HG03066 (cell line): ENCODE data around the gene ALG3.

Experiments used
- ATAC-seq: cut with Tn5 transposase; IDR thresholded peaks from one replicate; pipeline ENCODE4 v1.9.1; 2021; ENCODE audit warnings: low read depth; ENCODE audit not compliant: unreplicated experiment

The ALG3 gene

DNA sequence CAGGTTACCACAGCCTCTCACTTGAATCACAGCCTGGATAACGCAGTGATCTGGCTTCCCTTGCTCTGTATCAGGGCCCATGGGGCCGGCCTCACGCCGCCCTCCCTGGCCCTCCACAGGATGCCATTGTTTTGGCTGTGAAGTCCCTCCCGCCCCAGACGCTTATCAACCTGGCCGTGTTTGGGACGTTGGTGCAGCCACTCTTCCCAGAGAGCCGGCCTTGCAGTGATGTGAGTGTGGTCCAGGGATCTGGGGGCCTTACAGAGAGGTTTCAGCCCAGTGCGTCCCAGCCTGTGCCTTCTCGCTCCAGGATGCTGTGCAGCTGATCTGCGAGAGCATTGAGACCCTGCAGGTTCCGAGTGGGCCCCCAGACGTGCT is 12.7 kb downstream of the ALG3 start:
- no peak for ATAC-seq

DNA sequence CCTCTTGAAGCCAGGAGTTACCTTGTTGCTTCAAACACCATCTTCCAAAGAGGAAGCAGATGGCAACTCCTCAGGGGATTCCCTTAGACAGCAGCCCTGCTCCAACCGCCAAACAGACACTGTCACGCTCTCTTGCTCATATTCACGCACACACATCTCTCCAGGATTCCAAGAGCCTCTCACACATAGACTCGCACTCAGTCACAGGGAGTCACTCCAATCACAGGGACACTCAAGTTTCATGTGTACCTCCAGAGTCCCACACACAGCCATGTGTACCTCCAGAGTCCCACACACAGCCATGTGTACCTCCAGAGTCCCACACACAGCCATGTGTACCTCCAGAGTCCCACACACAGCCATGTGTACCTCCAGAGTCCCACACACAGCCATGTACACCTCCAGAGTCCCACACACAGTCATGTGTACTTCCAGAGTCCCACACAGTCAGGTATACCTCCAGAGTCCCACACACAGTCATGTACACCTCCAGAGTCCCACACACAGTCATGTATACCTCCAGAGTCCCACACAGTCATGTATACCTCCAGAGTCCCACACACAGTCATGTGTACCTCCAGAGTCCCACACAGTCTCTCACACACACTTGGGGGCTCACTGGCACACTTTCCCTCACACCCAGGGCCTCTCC is 13.3 kb downstream of the ALG3 start:
- ATAC-seq, result no peak

DNA sequence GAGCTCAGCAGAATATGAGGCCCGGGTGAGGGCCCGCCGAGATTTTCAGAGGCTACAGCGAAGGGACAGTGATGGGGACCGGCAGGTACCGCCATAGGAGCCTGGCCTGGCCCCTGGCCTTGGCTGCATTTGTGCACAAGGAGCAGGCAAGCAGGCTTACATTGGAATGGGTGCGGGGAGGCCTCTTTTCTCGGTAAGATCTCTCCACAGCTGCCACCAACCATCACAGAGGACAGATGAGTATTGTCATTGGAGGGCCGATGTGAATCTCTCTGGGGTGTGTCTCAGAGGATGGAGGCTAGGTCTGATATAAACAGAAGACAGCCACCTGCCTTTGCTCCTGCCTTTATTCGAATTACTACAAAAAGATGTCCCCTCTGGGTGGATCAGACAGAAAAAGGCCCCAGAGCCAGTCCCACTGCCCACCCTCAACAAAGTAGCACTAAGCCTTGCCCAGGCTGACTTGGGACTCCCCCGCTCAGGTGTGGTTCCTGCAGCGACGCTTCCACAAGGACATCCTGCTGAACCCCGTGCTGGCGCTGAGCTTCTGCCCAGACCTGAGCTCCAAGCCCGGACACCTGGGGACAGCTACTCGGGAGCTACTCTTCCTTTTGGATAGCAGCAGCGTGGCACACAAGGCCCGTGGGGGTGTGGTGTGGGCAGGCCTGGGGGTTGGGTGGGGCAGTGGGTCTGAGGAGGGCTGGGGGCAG is 13.9 kb downstream of the ALG3 start:
- ATAC-seq, result no peak

DNA sequence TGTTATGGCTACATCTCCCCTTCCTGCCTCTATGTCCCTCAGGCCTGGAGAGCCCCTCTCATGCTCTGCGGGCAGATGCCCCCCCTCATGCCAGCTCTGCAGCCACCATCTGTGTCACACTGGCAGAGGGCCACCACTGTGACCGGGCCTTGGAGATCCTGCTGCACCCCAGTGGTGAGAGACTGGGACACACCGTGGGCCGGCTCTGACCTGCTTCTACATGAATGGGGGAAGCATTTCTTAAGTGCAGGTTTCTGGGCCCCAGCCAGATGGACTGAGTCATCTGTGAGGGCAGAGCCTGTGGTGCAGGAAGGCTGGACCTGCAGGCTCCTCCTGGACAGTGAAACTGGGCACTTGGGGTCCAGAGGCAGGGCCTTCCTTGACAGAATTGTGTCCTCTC is 14.5 kb downstream of the ALG3 start:
- no peak for ATAC-seq

DNA sequence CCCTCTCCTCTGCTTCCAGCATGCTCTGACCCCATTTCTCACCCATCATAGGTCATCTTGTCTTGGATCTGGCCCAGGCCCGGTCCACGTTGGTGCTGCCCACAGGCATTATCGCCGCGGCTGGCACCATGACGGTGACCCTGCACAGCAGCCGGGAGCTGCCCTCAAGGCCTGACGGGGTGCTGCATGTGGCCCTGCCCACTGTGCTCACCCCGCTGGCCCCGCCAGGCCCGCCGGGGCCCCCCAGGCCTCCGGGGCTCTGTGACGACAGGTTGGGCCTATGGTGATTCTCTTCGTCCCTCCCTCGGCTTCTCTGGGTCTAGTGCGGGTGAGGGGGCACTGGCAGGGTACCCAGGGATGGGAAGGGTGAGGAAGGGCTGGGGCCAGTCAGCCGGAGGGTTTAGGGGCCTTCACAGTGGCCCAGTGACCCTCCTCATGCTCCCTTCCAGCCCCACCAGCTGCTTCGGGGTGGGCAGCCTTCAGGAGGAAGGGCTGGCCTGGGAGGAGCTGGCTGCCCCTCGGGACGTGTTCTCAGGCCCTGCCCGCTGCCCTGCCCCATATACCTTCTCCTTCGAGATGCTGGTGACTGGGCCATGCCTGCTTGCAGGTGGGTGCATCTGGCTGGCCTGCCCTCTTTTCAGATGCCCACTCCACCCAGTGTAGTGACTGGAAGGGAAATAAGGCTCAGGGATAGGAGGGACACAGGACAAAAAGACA is 15.5 kb downstream of the ALG3 start:
- ATAC-seq, result no peak

DNA sequence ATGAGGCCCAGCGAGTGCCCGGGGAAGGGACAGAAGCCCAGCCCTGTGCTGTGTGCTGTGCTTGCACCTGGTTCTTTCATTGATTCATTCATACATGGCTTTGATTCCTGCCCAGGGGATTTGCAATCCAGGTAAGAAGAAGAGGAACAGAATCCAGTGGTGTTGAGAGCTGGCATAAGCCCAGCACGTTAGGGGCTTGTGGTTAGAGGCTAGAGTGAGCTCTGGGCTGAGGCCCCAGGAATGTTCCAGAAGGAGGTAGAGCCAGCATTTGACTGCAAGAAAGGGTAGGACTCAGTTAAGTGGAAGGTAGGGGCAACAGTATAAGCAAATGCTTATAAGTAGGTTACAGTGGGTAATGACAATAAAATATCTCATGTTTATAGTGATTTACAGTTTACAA is 17.1 kb downstream of the ALG3 start:
- ATAC-seq, result no peak

DNA sequence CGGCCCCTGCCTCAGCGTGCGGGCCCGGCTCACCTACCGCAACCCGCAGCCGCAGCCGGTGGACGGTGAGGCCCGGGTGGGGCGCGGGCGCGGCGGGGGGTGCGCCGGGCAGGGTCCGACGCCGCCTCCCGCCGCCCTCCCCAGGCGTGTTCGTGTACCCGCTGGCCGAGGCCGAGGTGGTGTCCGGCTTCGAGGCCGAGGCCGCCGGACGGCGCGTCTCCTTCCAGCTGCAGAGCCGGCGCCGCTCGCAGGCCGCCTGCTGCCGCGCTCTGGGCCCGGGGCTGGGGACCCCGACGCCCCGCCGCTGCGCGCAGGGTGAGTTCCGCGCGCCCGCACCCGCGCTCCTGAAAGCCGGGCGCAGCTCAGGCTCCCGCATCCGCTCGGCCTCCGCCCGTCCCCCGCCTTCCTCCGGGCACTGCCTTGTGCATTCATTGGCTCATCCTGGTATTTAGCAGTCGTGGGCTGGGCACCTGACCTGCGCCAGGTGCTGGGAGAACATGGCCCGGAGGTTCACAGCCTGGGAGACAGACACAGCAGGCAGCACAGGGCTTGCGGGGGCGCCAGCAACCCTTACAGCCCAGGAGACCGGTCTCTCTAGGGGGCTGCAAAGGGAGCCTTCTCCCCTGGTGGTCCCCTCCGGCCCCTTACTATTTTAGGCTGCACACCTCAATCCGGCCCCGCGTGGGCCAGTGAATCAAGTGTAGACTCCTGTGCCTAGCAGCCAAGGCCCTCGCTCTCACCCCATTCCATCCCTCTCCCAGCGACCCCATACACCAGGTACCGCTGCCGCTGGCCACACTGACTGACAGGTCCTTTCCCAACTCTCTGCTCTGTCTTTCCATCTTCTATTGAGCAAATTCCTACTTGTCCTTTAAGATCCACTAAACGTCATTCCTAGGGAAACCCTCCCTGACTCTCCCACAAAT is 17.9 kb downstream of the ALG3 start:
- no peak for ATAC-seq

DNA sequence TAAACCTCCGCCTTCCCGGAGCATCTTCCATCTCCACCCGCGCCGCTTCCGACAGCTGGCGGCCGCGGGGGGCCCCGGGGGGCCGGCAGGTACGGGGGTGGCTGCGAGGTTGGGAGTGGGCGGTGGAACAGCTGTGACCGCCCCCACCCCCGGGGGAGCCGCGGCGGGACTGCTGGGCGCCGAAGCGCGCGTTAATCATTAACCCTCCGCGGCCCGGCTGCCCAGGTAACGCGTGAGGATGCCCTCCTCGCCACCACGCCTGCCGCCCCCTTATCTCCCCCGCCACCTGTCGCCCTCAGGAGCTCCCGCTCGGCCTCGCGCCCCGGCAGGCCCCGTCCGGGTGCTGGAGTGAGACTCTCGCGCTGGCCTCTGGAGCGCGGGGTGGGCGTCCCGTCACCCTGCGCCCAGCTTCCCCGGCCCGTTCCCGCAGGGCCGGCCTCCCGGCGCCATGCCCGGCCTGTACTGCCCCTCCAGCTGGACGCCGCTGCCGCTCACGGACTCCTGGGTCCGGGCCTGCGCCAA is 18.6 kb downstream of the ALG3 start:
- no peak for ATAC-seq

DNA sequence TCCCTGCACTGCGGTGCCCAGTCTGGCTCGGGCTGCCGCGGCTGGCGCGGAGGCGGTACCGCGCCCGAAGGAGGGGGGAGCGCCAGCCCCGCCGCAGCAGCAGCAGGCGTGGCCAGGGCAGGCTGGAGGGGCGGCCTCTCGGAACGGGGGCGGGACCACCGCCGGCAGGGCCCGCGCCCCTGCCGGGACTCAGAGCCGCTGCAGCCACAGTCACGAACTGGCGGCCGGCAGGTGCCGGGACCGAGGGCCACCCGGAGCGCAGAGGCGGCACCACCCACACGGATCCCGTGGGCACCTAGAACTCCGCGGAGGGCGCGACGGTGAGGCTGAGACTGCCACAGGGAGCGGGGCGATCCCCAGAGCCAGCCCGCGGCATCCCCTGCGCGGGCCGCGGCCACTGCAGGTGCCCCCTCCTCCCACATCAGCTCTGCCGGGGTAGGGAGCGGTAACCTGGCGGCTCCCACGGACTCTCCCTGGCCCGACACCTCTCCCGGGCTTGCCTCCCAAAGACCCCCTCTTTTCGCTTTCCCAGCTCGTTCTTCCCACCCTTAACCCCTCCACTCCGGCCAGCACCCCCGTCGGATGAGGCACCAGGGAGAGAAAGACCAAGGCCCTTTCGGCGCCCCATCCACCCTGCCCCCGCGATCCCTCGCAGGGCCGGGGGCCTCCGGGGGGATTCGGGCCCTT is 19.2 kb downstream of the ALG3 start, which contains the start of gene VWA5B2:
TSS of gene VWA5B2 (plus strand) at position 192 of the 687 bp plus-strand sequence. CDS start 944 bp downstream, outside the sequence.
- ATAC-seq, result peak; percentile 67

DNA sequence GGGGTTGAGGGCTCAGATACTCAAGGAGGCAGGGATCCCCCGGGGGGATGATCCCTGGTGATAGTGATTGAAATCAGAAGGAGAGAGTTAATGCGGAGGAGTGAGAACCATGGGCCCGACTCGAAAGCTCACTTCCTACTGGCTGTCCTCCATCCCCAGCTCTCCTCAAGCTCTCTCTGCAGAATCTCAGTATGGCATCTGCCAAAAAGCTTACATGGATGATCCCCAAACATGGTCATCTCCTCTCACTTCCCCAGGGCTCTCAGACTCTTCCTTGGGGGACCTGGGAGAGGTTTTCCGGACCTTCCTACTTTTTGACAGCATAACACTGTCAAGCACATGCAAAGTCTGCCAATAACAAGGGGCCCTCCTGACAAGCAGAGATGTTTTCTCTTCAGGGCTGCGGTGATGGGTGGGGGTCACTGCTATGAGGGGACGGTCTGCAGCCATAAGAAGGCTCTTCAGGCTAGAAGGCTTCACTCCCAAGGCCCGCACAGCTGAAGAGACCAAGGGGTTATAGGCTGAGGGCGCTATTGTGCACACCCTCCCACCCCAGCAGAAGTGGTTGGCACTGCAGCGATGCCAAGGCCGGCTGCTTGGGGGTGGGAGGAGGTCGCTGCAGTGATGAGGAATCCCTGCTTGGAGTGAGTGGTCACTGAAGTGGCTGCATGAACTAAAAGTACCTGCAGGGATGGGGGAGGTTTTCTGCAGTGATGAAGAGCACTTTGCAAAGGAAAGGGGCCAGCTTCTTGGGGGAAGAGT is 20.2 kb downstream of the ALG3 start:
- ATAC-seq, result no peak

DNA sequence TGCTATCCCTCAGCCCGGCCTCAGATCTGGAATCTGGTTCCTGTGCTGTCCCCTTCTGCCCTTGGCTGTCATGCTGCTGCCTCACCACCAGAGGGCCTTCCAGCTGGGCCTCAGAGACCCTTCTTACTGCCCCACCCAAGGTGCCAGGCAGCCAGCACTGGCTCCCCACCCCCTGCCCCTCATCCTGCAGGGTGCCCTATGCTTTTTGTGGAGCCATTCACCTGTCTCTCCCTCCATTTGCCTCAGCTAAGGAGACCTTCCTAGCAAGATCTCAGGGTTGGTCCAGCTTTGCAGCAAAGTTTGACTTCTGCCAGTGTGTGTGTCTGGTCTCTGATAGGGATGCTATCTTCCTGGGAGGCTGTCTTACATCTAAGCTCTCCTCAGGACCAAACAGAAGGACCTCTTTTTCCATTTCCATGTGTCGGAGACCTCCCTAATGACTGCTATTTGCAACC is 21.3 kb downstream of the ALG3 start:
- ATAC-seq, result no peak

DNA sequence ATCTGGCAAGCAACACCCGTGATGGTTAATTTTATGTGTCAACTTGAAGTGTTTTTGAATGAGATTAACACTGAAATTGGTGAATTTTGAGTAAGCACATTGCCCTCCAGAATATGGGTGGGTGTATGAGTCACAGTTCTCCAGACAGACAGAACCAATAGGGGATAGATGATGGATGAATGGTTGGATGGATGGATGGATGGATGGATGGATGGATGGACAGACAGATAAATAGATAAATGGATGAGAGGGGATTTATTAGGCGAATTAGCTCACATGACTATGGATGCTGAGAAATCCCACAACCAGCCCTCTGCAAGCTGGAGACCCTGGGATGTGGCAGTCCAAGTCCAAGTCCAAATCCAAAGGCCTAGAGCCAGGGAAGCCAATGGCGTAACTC is 24.8 kb downstream of the ALG3 start:
- no peak for ATAC-seq

DNA sequence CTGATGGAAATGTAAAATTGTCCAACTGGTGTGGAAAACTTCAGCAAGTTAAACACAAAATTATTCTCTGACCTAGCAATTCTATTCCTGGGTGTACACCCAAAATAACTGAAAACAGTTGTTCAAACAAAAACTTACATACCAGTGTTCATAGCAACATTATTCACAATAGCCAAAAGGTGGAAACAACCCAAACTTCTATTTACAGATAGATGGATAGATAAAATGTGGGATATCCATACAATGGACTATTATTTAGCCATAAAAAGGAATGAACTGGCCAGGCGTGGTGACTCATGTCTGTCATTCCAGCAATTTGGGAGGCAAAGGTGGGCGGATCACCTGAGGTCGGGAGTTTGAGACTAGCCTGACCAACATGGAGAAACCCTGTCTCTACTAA is 26.2 kb downstream of the ALG3 start:
- no peak for ATAC-seq

DNA sequence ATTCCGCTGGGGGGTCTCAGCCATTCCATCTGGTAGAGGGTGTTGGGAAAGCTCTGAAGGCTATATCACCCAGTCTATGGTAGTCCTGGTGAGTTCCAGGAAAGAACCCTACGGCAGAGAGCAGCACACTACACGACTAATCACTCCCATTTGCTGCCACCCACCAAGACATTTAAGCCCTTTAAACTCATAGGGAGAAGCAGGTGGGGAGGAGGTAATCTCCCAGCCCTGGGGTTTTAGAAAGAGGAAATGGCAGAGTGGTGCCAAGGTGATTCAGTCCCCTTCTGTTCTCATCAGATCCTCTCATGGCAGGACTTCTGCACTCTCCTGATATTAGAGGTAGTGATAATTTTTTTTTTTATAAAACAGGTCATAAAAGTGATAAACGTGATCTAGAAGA is 29.9 kb downstream of the ALG3 start:
- ATAC-seq, result no peak

DNA sequence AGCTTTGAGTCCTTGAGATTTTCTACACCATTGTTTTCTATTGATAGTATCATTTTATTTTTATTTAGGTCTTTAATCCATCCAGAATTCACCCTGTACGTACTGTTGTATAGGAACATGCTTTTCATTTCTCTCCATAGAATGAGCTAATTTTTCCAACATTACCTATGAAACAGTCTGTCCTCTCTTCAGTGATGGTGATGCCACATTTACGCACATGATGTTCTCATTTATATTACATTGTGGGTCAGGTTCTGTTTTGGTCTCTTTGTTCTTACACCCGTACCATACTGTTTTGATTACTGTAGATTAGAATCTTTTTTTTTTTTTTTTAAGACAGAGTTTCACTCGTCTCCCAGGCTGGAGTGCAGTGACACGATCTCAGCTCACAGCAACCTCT is 37.0 kb downstream of the ALG3 start:
- no peak for ATAC-seq

DNA sequence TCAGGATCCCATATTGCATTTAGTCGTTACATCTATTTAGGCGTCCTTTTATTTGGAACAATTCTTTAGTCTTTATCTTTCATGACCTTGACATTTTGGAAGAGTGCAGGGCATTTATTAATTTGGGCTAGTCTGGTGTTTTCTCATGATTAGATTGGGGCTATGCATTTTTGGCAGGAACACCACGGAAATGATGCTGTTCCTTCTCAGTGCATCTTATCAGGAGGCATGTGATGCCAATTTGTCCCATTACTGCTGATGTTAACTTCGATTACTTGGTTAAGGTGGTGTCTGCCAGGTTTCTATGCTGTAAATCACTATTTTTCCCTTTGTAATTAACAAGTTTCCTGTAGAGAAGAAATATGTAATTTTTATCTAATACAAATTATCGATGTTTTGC is 37.5 kb downstream of the ALG3 start:
- no peak for ATAC-seq

DNA sequence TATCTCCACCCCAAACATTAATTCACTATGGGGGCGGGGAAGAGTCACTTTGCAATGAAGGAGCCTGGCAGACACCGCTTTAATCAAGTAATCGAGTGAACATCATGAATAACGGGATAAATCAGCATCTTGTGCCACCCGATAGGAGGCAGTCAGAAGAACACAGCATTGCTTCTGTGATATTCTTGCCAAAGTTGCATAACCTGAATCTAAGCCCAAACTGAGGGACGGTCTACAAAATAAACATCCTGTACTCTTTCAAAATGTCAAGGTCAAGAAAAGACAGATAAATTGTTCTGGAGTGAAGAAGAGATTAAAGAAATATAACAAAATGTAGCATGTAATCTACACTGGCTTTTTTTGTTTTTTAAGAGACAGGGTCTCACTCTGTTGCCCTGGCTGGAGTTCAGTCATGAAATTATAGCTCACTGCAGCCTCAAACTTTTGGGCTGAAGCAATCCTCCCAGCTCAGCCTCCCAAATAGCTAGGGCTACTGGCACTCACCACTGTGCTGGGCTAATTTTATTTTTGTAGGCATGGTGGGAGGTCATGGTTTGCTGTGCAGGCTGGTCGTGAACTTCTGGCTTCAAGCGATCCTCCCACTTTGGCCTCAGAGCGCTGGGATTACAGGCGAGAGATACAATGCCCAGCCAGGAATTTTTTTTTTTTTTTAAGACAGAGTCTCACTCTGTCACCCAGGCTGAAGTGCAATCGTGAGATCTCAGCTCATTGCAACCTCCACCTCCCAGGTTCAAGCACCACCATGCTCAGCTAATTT is 39.4 kb downstream of the ALG3 start:
- ATAC-seq, result no peak

DNA sequence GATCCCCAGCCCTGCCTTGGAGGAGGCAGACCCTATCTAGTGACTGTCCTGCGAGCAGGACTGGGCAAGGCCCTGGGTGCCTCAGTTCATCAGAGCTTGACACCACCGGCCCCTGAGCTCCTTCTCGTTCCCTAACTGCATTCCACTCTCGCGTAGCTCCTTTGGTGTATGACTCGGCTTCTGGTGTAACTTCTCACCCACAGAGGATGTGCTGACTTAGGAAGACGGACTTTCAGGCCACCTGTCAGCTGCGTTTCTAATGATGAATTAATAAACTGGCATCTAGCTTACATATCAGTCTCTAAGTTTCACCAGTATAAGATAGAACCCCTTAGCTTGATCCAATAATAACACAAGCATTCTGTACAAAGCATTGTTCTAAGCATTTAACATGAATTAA is 45.2 kb downstream of the ALG3 start:
- no peak for ATAC-seq
